ENCODE data around the gene ZBTB4. TPM values are rescaled to one million over a fixed set of nuclear protein-coding genes. Genes with fewer than 3 reads are reported as not detected.
A peak's percentile ranks its signal among the peaks of the same experiment; 100 is the strongest.

Gene ZBTB4
- total RNA-seq, 1 donor from 2014 or later: 13.6 TPM

DNA sequence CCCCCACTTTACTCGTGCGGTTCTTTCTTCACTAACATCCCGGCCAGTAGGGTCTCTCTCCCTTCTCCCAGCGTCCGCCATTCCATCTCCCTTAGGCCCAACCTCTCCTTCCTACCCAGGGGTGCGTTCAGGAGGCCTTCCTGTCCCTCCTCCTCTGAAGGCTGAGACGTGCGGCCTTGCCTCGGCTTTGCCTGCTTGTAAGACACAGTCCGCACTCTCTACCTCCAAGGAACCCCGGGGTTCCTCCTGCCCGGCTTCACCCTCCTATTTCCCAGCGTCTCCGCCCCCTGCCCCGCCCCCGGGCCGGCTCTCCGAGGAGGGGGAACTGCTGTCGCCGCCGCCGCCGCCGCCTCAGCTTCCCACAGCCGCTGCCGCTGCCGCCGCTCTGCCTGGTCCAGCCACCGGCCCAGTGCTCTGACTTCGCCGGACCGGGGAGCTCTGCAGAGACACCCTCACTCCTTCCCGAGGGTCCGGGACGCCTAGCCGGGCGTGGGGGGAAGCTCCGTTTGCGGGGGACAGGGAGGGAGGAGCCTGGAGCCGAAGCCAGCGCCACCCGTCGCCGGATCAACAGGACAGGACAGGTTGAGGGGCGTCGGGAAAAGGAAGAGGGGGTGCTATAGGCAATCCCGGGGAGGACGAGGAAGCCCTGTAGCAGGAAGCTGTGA is 41.3 kb downstream of the ZBTB4 start:
- H3K9me3 Mint-ChIP-seq: no peaks in the 10 kb centered on the region
- TF ChIP-seq, protein P1, sequence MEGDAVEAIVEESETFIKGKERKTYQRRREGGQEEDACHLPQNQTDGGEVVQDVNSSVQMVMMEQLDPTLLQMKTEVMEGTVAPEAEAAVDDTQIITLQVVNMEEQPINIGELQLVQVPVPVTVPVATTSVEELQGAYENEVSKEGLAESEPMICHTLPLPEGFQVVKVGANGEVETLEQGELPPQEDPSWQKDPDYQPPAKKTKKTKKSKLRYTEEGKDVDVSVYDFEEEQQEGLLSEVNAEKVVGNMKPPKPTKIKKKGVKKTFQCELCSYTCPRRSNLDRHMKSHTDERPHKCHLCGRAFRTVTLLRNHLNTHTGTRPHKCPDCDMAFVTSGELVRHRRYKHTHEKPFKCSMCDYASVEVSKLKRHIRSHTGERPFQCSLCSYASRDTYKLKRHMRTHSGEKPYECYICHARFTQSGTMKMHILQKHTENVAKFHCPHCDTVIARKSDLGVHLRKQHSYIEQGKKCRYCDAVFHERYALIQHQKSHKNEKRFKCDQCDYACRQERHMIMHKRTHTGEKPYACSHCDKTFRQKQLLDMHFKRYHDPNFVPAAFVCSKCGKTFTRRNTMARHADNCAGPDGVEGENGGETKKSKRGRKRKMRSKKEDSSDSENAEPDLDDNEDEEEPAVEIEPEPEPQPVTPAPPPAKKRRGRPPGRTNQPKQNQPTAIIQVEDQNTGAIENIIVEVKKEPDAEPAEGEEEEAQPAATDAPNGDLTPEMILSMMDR (conservative IDR thresholded peaks at IDR 0.05): no peak
- peaks cover 53% of the 10 kb centered on the region for H3K4me1 Mint-ChIP-seq
- peak overlapping the region; percentile 91 for H3K4me3 Mint-ChIP-seq
- H3K27me3 Mint-ChIP-seq (ENCODE audit: low read depth): peaks cover 72% of the 10 kb centered on the region
- no peak for DNase-seq (ENCODE audit: low read depth, low spot score)
- no peak overlapping the region for H3K27ac Mint-ChIP-seq (ENCODE audit: unreplicated experiment)
- H3K36me3 Mint-ChIP-seq (ENCODE audit: low read depth): peaks cover 6% of the 10 kb centered on the region

DNA sequence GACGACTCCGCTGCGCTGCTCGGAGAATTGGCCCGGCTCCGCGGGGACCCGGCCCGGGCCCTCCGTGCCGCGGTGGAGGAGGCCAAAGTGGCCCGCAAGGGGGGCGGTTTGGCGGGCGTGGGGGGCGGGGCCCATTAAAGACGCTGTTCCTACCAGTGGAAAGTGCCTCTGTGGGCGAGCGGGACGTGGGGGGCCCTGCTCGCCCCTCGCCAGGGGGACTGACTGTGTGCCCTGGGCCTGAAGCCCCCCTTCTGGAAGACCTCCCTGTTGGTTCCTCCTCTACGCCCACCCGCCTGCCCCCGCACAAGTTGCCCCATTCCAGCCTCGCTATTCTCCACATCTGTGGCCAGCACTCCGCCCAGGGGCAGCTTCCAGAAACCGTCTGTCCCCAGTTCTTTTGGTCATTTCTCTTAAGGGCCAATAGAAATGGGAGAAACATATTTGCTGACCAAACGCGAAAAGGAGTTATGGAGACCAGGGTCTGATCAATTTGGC is 42.0 kb downstream of the ZBTB4 start:
- no peak overlapping the region for H3K27ac Mint-ChIP-seq (ENCODE audit: unreplicated experiment)
- H3K36me3 Mint-ChIP-seq (ENCODE audit: low read depth): peaks cover 6% of the 10 kb centered on the region
- no peak for DNase-seq (ENCODE audit: low read depth, low spot score)
- peak overlapping the region; percentile 76 for H3K4me3 Mint-ChIP-seq
- TF ChIP-seq, protein P1 (conservative IDR thresholded peaks at IDR 0.05): no peak
- H3K9me3 Mint-ChIP-seq: no peaks in the 10 kb centered on the region
- peaks cover 70% of the 10 kb centered on the region for H3K27me3 Mint-ChIP-seq (ENCODE audit: low read depth)
- H3K4me1 Mint-ChIP-seq: peaks cover 51% of the 10 kb centered on the region

DNA sequence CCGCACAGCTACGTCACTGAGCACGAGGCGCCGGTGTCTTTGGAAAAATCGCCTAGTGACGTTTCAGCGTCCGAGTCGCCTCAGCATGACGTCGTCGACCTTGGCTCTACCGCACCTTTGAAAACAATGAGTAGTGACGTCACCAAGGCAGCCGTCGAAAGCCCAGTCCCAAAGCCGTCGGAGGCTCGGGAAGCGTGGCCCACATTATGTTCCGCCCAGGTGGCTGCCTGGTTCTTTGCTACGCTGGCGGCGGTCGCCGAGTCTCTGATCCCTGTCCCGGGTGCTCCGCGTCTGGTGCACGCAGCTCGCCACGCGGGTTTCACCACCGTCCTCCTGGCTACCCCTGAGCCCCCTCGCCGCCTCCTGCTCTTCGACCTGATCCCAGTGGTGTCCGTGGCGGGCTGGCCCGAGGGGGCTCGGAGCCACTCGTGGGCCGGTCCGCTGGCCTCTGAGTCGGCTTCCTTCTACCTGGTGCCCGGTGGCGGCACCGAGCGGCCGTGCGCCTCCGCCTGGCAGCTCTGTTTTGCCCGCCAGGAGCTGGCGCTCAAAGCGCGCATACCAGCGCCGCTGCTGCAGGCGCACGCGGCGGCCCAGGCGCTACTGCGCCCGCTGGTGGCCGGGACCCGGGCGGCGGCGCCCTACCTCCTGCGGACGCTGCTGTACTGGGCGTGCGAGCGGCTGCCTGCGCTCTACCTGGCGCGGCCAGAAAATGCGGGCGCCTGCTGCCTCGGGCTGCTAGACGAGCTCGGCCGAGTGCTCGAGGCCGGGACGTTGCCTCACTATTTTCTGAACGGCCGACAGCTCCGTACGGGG is 42.7 kb downstream of the ZBTB4 start:
- H3K27ac Mint-ChIP-seq (ENCODE audit: unreplicated experiment): peak overlapping the region; percentile 62
- peak overlapping the region; percentile 74 for H3K4me3 Mint-ChIP-seq
- peaks cover 6% of the 10 kb centered on the region for H3K36me3 Mint-ChIP-seq (ENCODE audit: low read depth)
- H3K9me3 Mint-ChIP-seq: no peaks in the 10 kb centered on the region
- peak; percentile 70 for DNase-seq (ENCODE audit: low read depth, low spot score)
- peaks cover 64% of the 10 kb centered on the region for H3K27me3 Mint-ChIP-seq (ENCODE audit: low read depth)
- TF ChIP-seq, protein P1 (conservative IDR thresholded peaks at IDR 0.05): peak; percentile 77
- peaks cover 47% of the 10 kb centered on the region for H3K4me1 Mint-ChIP-seq

DNA sequence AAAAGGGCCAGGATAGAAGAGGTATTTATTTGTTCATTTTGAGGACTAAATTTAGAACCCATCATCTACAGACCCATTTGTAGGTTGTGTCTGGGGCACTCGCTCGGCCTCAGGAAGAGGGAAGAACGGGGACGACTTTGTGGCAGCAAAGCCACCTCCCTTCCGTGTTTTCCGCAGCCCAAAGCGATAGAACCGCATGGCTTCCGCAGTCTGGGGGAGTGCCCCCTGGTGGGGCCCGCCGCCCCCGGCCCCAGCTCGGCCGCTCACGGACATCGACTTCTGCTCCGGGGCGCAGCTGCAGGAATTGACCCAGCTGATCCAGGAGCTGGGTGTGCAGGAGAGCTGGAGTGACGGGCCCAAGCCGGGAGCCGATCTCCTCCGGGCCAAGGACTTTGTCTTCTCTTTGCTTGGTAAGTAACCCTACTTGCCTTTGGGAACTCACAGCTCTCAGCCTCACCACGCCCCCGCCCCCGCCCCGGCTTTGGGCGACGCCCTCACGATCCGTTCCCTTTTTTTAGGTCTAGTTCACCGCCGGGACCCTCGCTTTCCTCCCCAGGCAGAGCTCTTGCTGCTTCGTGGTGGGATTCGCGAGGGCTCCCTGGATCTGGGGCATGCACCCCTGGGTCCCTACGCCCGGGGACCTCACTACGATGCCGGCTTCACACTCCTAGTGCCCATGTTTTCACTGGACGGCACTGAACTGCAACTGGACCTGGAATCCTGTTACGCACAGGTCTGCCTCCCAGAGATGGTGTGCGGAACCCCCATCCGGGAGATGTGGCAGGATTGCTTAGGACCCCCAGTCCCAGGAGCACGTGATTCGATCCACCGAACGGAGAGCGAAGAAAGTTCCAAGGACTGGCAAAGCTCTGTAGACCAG is 43.5 kb downstream of the ZBTB4 start:
- Mint-ChIP-seq H3K4me1 (peaks cover 38% of the 10 kb centered on the region), H3K36me3 (ENCODE audit: low read depth) (peaks cover 6% of the 10 kb centered on the region), H3K27ac (ENCODE audit: unreplicated experiment) (no peak overlapping the region), H3K4me3 (peak overlapping the region; percentile 87), H3K9me3 (peaks cover 4% of the 10 kb centered on the region), H3K27me3 (ENCODE audit: low read depth) (peaks cover 56% of the 10 kb centered on the region)
- TF ChIP-seq, protein P1 (conservative IDR thresholded peaks at IDR 0.05): no peak
- DNase-seq (ENCODE audit: low read depth, low spot score): no peak

DNA sequence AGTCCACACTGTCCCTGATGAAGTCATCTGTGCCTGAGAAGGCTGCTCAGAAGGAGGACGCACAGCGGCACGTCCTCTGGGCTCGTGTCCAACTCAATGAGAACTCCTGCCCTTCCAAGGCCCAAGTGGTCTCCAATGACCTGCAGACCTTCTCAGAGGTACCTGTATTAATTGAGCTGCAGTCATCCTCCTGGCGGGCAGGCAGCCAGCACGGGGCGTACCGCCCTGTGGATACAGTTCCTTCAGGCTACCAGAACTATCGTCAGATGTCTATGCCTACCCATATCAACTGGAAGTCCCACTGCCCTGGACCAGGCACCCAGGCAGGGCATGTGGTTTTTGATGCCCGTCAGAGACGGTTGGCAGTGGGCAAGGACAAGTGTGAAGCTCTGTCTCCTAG is 47.1 kb downstream of the ZBTB4 start:
- H3K4me1 Mint-ChIP-seq: peaks cover 13% of the 10 kb centered on the region
- H3K27ac Mint-ChIP-seq (ENCODE audit: unreplicated experiment): no peak overlapping the region
- no peak overlapping the region for H3K4me3 Mint-ChIP-seq
- no peaks in the 10 kb centered on the region for H3K36me3 Mint-ChIP-seq (ENCODE audit: low read depth)
- TF ChIP-seq, protein P1 (conservative IDR thresholded peaks at IDR 0.05): no peak
- DNase-seq (ENCODE audit: low read depth, low spot score): no peak
- peaks cover 7% of the 10 kb centered on the region for H3K9me3 Mint-ChIP-seq
- peaks cover 23% of the 10 kb centered on the region for H3K27me3 Mint-ChIP-seq (ENCODE audit: low read depth)

Measured in neural crest cell (in vitro differentiated cells).